ENCODE data around the gene CDK6. TPM values are rescaled to one million over a fixed set of nuclear protein-coding genes. Genes with fewer than 3 reads are reported as not detected.

The CDK6 gene
- total and polyA plus RNA-seq, 2 of the 8 experiments (the other 6 are each of a cell fraction or from before 2014, with no cell fraction given): 5.9 to 18.9 TPM

DNA sequence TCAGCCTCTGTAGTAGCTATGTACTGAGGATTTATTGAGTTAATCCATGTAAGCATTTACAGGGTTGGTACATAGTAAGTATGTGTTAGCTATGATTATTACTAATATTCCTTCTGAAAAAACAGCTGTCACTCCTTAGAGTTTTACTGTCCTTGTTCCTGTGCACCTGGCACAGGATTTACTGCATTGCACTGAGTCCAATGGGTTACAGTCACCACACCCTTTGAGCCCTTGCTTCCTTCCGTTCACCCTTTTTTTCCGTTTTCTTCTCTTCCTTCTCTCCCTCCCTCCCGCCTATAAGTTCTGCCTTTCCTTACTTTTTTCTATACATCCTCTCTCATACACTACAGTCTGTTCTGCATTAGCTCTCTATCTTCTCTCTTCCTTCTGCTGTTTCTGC, 12.5 kb upstream of the CDK6 start:
- Histone ChIP-seq H3K23ac (ENCODE audit: insufficient read length) (no peak overlapping the region), H2BK120ac (replicated peaks; ENCODE audit: low read depth, low read length) (no peak overlapping the region), H3K14ac (ENCODE audit: insufficient read length) (no peak overlapping the region), H3K79me2 (ENCODE audit: control insufficient read depth in 1 of 2, insufficient read depth in 2 of 2, low read length in 2 of 2) (no peaks in the 10 kb centered on the region), H2BK12ac (ENCODE audit: low read depth, low read length) (no peak overlapping the region), H4K8ac (ENCODE audit: extremely low read depth, insufficient read depth, low read length) (no peak overlapping the region), H2AFZ (ENCODE audit: low read length) (no peak overlapping the region), H3K79me1 (ENCODE audit: low read depth, low read length) (no peaks in the 10 kb centered on the region), H3K9ac (replicated peaks in 1 of 4; ENCODE audit: extremely low read depth in 1 of 4, low read depth in 3 of 4, low read length in 3 of 4) (no peak overlapping the region), H3K4me3 (ENCODE audit: extremely low read depth in 1 of 4, insufficient read depth in 2 of 4, low read depth in 3 of 4, low read length in 4 of 4) (no peak overlapping the region), H2AK5ac (ENCODE audit: low read depth, low read length) (no peak overlapping the region), H4K91ac (replicated peaks; ENCODE audit: insufficient read length, low read length) (no peak overlapping the region), H4K20me1 (replicated peaks in 1 of 2; ENCODE audit: control insufficient read depth in 1 of 2, insufficient read depth in 2 of 2, low read length in 2 of 2) (no peaks in the 10 kb centered on the region), H3K4ac (replicated peaks; ENCODE audit: insufficient read length, low read depth, low read length) (no peak overlapping the region), H2BK15ac (ENCODE audit: low read length) (no peak overlapping the region), H3K18ac (ENCODE audit: extremely low read depth, low read length) (no peak overlapping the region), H3K27me3 (replicated peaks in 1 of 4; ENCODE audit: control insufficient read depth in 3 of 4, extremely low read depth in 1 of 4, insufficient read depth in 3 of 4, low read length in 3 of 4) (no peaks in the 10 kb centered on the region), H2BK20ac (ENCODE audit: low read length) (no peak overlapping the region), H4K5ac (ENCODE audit: insufficient read length, low read depth, low read length) (no peak overlapping the region), H3K4me1 (replicated peaks in 1 of 4; ENCODE audit: control insufficient read depth in 3 of 4, insufficient read depth in 4 of 4, low read length in 3 of 4) (no peaks in the 10 kb centered on the region), H3K23me2 (ENCODE audit: low read depth, low read length) (no peaks in the 10 kb centered on the region), H3K36me3 (ENCODE audit: control insufficient read depth in 2 of 4, insufficient read depth in 4 of 4, low read length in 3 of 4) (no peaks in the 10 kb centered on the region), H3K4me2 (ENCODE audit: insufficient read depth in 1 of 2, low read depth in 2 of 2, low read length in 2 of 2) (no peak overlapping the region), H3K9me3 (ENCODE audit: insufficient read depth in 2 of 2, low read depth in 1 of 2, low read length in 1 of 2) (no peaks in the 10 kb centered on the region), H2BK5ac (ENCODE audit: low read depth, low read length) (no peak overlapping the region), H3K27ac (ENCODE audit: low read depth, low read length) (no peak overlapping the region), H3K56ac (replicated peaks; ENCODE audit: insufficient read length, low read depth, low read length) (no peak overlapping the region)
- DNase-seq (ENCODE audit: low read depth in 1 of 2, low spot score in 2 of 2): no peak
- CTCF ChIA-PET (ENCODE audit: partially characterized antibody): interaction anchor here (1.1 to 1.6 kb wide), 2 partner anchors 15 to 16 kb away, joined by 3 to 5 read pairs; no protein-coding TSS in a partner anchor
- FAIRE-seq: no peak
- POLR2A ChIA-PET (ENCODE audit: partially characterized antibody): no interaction called here
- WGBS, 2 experiments (ENCODE audit: extremely low coverage in 1 of 2, insufficient coverage in 1 of 2, insufficient read length in 1 of 2, insufficient replicate concordance in 2 of 2, low coverage in 1 of 2, low lambda C conversion rate in 2 of 2, missing lambda C conversion rate in 1 of 2): 94 to 100% methylated on average over 1 to 3 of the region's 3 CpGs
- TF ChIP-seq CHD2 (IDR thresholded peaks at IDR 0.05; ENCODE audit: low read length): no peak
- no peak for TF ChIP-seq SP2 (IDR thresholded peaks at IDR 0.05; ENCODE audit: low read length)
- TF ChIP-seq CTBP2 (IDR thresholded peaks at IDR 0.05; ENCODE audit: borderline replicate concordance, insufficient read depth, insufficient read length, low read length): no peak
- TF ChIP-seq CEBPB (IDR thresholded peaks at IDR 0.05; ENCODE audit: low read depth, low read length): no peak
- TF ChIP-seq SRF (IDR thresholded peaks at IDR 0.05; ENCODE audit: low read depth, low read length): no peak
- TF ChIP-seq SIRT6 (IDR thresholded peaks at IDR 0.05; ENCODE audit: low read length): no peak
- TF ChIP-seq BCL11A (IDR thresholded peaks at IDR 0.05; ENCODE audit: low read depth in 2 of 2, low read length in 2 of 2): no peak
- no peak for TF ChIP-seq GABPA (IDR thresholded peaks at IDR 0.05; ENCODE audit: borderline replicate concordance, insufficient read depth, low read length)
- no peak for TF ChIP-seq JUN (IDR thresholded peaks at IDR 0.05; ENCODE audit: low read depth, low read length)
- no peak for TF ChIP-seq CBX5 (IDR thresholded peaks at IDR 0.05; ENCODE audit: low read depth, low read length)
- no peak for TF ChIP-seq RNF2 (IDR thresholded peaks at IDR 0.05; ENCODE audit: borderline replicate concordance, low read depth, low read length, missing control alignments, poor library complexity, severe bottlenecking)
- TF ChIP-seq HDAC6 (IDR thresholded peaks at IDR 0.05; ENCODE audit: low read depth, low read length): no peak
- TF ChIP-seq ASH2L (IDR thresholded peaks at IDR 0.05; ENCODE audit: low read length): no peak
- TF ChIP-seq KDM4A (IDR thresholded peaks at IDR 0.05; ENCODE audit: low read depth, low read length, severe bottlenecking): no peak
- no peak for TF ChIP-seq TEAD4 (IDR thresholded peaks at IDR 0.05; ENCODE audit: low read depth, low read length)
- no peak for TF ChIP-seq POLR2A (IDR thresholded peaks at IDR 0.05; ENCODE audit: control extremely low read depth in 1 of 2, low read depth in 2 of 2, low read length in 2 of 2)

All from H1 (cell line).